Testis (tissue), 3 donors: ENCODE measurements around the gene LSM3. TPM values are rescaled to one million over a fixed set of nuclear protein-coding genes. Genes with fewer than 3 reads are reported as not detected.

Source experiments
- DNase-seq: peaks from one replicate; pipeline ENCODE4 v3.0.0-alpha.2; 2019
- H3K27ac ChIP-seq, 2 donors: fragments of 200-600 bp; sonication (generic); one replicate each; pipeline ENCODE4 v1.5.1; 2019
- H3K27me3 ChIP-seq: fragments of 200-600 bp; sonication (generic); one replicate; pipeline ENCODE4 v1.5.1; 2019
- H3K36me3 ChIP-seq: fragments of 200-600 bp; sonication (generic); one replicate; pipeline ENCODE4 v1.5.1; 2017; ENCODE audit warnings: low read depth; ENCODE audit errors: missing control alignments
- H3K4me1 ChIP-seq: fragments of 200-600 bp; sonication (generic); one replicate; pipeline ENCODE4 v1.5.1; 2019
- H3K4me3 ChIP-seq, 2 donors: fragments of 200-600 bp; sonication (generic); one replicate each; pipeline ENCODE4 v1.5.1; 2017 to 2019
- H3K9me3 ChIP-seq: fragments of 200-600 bp; sonication (generic); one replicate; pipeline ENCODE4 v1.5.1; 2017
- POLR2A ChIP-seq: fragments of 450-650 bp; IDR thresholded peaks from one replicate; pipeline ENCODE4 v1.6.1; 2017; ENCODE audit warnings: antibody characterized with exemption, mild to moderate bottlenecking, moderate library complexity
- WGBS, 2 donors: methylation state at CpG; one replicate each; pipeline ENCODE4 v1.1.5; 2018; 5-methylcytosine and 5-hydroxymethylcytosine counted together
- intact Hi-C: fragments of 100-400 bp; cut with DNase I; formaldehyde crosslinking; loops from one replicate; pipeline ENCODE4 v1.15.1; 2023; ENCODE audit warnings: low total_unique reads
- polyA plus RNA-seq: library from polyadenylated mRNA; stranded (reverse); fragments of 350-450 nt; fragmentation: Illumina TruSeq; extraction: RNeasy Lipid Tissue Mini Kit (QIAGEN cat#74804); gene quantifications from one replicate; pipeline ENCODE4 v1.2.3, GENCODE V29; 2014; ENCODE audit warnings: low read depth, low replicate concordance; ENCODE audit not compliant: insufficient read depth
- total RNA-seq, 2 donors: library from RNA; depleted of rRNA; stranded (reverse); fragments of >200 nt; gene quantifications; one replicate each; pipeline ENCODE4 v1.2.3, GENCODE V29; 2016
- TF ChIP-seq, protein P1 (sequence below), 3 experiments: fragments of 450-650 bp in 2 of 3; fragments of 200-600 bp in 1 of 3; sonication (generic) in 1 of 3; IDR thresholded peaks; one replicate each; pipeline ENCODE4 v1.5.1; 2016 to 2019; ENCODE audit warnings: antibody characterized with exemption in 3 of 3, mild to moderate bottlenecking in 2 of 3, moderate library complexity in 1 of 3

The LSM3 gene
- total and polyA plus RNA-seq, 3 donors from 2014 or later, result 13.6 to 21.2 (median 14.9) TPM

DNA sequence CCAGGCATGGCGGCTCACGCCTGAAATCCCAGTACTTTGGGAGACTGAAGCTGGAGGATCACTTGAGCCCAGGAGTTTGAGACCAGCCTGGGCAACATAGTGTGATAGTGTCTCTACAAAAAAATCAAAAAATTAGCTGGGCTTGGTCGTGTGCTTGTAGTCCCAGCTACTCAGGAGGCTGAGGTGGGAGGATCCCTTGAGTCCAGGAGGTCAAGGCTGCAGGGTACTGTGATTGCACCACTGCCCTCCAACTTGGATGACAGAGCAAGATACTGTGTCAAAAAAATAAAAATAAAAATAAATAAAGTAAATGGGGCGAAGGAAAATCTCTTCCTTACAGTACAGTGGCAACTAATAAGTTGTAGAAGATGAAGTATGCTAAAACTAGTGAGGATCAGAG, 29.6 kb downstream of the LSM3 start:
- no peaks in the 10 kb centered on the region for H3K27me3 ChIP-seq
- no peak overlapping the region for H3K27ac ChIP-seq
- 81 to 89% methylated on average over 4 of the region's 4 CpGs for WGBS, 2 donors
- no peaks in the 10 kb centered on the region for H3K9me3 ChIP-seq
- H3K36me3 ChIP-seq, result no peaks in the 10 kb centered on the region
- DNase-seq, result no peak
- H3K4me1 ChIP-seq, result peaks cover 15% of the 10 kb centered on the region
- no peak overlapping the region for H3K4me3 ChIP-seq
- TF ChIP-seq, protein P1, sequence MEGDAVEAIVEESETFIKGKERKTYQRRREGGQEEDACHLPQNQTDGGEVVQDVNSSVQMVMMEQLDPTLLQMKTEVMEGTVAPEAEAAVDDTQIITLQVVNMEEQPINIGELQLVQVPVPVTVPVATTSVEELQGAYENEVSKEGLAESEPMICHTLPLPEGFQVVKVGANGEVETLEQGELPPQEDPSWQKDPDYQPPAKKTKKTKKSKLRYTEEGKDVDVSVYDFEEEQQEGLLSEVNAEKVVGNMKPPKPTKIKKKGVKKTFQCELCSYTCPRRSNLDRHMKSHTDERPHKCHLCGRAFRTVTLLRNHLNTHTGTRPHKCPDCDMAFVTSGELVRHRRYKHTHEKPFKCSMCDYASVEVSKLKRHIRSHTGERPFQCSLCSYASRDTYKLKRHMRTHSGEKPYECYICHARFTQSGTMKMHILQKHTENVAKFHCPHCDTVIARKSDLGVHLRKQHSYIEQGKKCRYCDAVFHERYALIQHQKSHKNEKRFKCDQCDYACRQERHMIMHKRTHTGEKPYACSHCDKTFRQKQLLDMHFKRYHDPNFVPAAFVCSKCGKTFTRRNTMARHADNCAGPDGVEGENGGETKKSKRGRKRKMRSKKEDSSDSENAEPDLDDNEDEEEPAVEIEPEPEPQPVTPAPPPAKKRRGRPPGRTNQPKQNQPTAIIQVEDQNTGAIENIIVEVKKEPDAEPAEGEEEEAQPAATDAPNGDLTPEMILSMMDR (IDR thresholded peaks at IDR 0.05), result no peak
- TF ChIP-seq POLR2A, result no peak
- intact Hi-C loops, result loop anchor here (10.0 kb wide), 1 partner anchor 257 kb away; no protein-coding TSS in a partner anchor

GRCh38 chr3:14208977-14209394, 30.4 kb downstream of the LSM3 start:
- intact Hi-C loops, result loop anchor here (10.0 kb wide), 1 partner anchor 256 kb away; no protein-coding TSS in a partner anchor
- Histone ChIP-seq H3K9me3 (no peaks in the 10 kb centered on the region), H3K36me3 (no peaks in the 10 kb centered on the region), H3K27me3 (no peaks in the 10 kb centered on the region), H3K4me1 (peaks cover 9% of the 10 kb centered on the region), H3K4me3 (no peak overlapping the region), H3K27ac (no peak overlapping the region)
- DNase-seq, result no peak
- TF ChIP-seq POLR2A, result no peak
- TF ChIP-seq, protein P1 (IDR thresholded peaks at IDR 0.05), result no peak
- 52 to 67% methylated on average over 5 of the region's 5 CpGs for WGBS, 2 donors

GRCh38 chr3:14209581-14210289, 31.1 kb downstream of the LSM3 start:
- Histone ChIP-seq H3K9me3 (no peaks in the 10 kb centered on the region), H3K4me3 (no peak overlapping the region), H3K27me3 (no peaks in the 10 kb centered on the region), H3K36me3 (no peaks in the 10 kb centered on the region), H3K4me1 (peaks cover 4% of the 10 kb centered on the region), H3K27ac (no peak overlapping the region)
- DNase-seq, result no peak
- TF ChIP-seq, protein P1 (IDR thresholded peaks at IDR 0.05), result no peak
- TF ChIP-seq POLR2A, result no peak
- 73% methylated on average over 14 of the region's 14 CpGs for WGBS, 2 donors
- intact Hi-C loops, result loop anchor here (10.0 kb wide), 1 partner anchor 255 kb away; no protein-coding TSS in a partner anchor

DNA sequence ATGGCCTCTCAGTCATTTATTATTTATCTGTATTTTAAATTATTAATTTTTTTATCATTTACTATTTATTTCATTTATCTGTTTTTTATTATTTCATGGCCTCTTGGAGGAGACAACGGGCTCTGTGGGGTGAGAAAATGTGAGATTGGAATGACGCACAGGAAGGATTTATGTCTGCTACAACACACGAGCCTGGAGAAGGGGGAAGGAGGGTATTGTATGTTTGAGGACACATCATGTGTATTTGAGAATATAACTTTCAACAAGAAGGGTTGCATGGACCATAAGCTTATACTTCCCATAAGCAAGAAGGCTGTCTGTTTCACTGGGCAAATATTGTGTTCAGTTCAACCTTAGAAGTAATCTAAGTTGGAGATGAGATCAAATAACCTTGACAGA, 31.7 kb downstream of the LSM3 start:
- DNase-seq, result no peak
- WGBS, 2 donors, result 66 to 83% methylated on average over 3 of the region's 3 CpGs
- TF ChIP-seq, protein P1 (IDR thresholded peaks at IDR 0.05), result no peak
- no peak for TF ChIP-seq POLR2A
- no peaks in the 10 kb centered on the region for H3K9me3 ChIP-seq
- no peak overlapping the region for H3K27ac ChIP-seq
- no peak overlapping the region for H3K4me3 ChIP-seq
- H3K4me1 ChIP-seq, result no peaks in the 10 kb centered on the region
- intact Hi-C loops, result no loop called here
- H3K27me3 ChIP-seq, result no peaks in the 10 kb centered on the region
- no peaks in the 10 kb centered on the region for H3K36me3 ChIP-seq
